OCI-LY7 (cell line): ENCODE results near the gene SFSWAP. TPM values are rescaled to one million over a fixed set of nuclear protein-coding genes. Genes with fewer than 3 reads are reported as not detected.

Source experiments
- BruUV-seq: library from RNA; stranded (reverse); fragments of 400-500 nt; replicated peaks from 2 replicates; lab custom pipeline; 2021; lab: Mats Ljungman, UMichigan
- CTCF ChIA-PET: fragments of 300-600 bp; sonication (Branson Sonifier 250); formaldehyde crosslinking; loops from one replicate; lab custom pipeline; 2022; ENCODE audit warnings: antibody characterized with exemption; ENCODE audit not compliant: unreplicated experiment; lab: Charles Lee
- POLR2A ChIA-PET: fragments of 300-600 bp; sonication (Branson Sonifier 250); formaldehyde crosslinking; loops from one replicate; lab custom pipeline; 2022; ENCODE audit warnings: antibody characterized with exemption; lab: Charles Lee
- DNase-seq: peaks from one replicate; pipeline ENCODE4 v3.0.0-alpha.2; 2015; ENCODE audit warnings: low spot score
- H2AFZ ChIP-seq: fragments of 200-600 bp; sonication (generic), shearing (Covaris generic); 2 replicates; pipeline ENCODE4 v1.6.1; 2014; ENCODE audit warnings: mild to moderate bottlenecking, antibody characterized with exemption, low read length, moderate library complexity
- H3K27ac ChIP-seq: fragments of 200-600 bp; sonication (generic); 2 replicates; pipeline ENCODE4 v1.5.1; 2014; ENCODE audit warnings: mixed run types, low read depth, mild to moderate bottlenecking, moderate library complexity, low read length, inconsistent platforms; ENCODE audit not compliant: poor library complexity, severe bottlenecking
- H3K36me3 ChIP-seq: fragments of 200-600 bp; sonication (generic); 2 replicates; pipeline ENCODE4 v1.6.1; 2014; ENCODE audit warnings: mild to moderate bottlenecking, antibody characterized with exemption, low read length, moderate library complexity, mixed read lengths; ENCODE audit not compliant: insufficient read depth
- H3K4me1 ChIP-seq: fragments of 200-600 bp; sonication (generic); 2 replicates; pipeline ENCODE4 v1.5.1; 2014; ENCODE audit warnings: mild to moderate bottlenecking, low read length; ENCODE audit not compliant: insufficient read depth, poor library complexity, severe bottlenecking
- H3K4me2 ChIP-seq: fragments of 200-600 bp; sonication (generic); 2 replicates; pipeline ENCODE4 v1.6.1; 2014; ENCODE audit warnings: mild to moderate bottlenecking, low read length
- H3K4me3 ChIP-seq: fragments of 200-600 bp; sonication (generic); 2 replicates; pipeline ENCODE4 v1.5.1; 2014; ENCODE audit warnings: mild to moderate bottlenecking, low read depth, low read length; ENCODE audit not compliant: poor library complexity, severe bottlenecking
- H3K79me2 ChIP-seq: fragments of 200-600 bp; sonication (generic); 2 replicates; pipeline ENCODE4 v1.6.1; 2016; ENCODE audit warnings: low read depth, mild to moderate bottlenecking, low read length, moderate library complexity, mixed read lengths; ENCODE audit not compliant: insufficient read depth
- H3K9me2 ChIP-seq: fragments of 200-600 bp; sonication (generic); 2 replicates; pipeline ENCODE4 v1.6.1; 2016; ENCODE audit warnings: mild to moderate bottlenecking, low read length, mixed read lengths; ENCODE audit not compliant: insufficient read depth
- H3K9me3 ChIP-seq: fragments of 200-600 bp; sonication (generic); 2 replicates; pipeline ENCODE4 v1.6.1; 2014; ENCODE audit warnings: mild to moderate bottlenecking, mixed run types, low read length, mixed read lengths
- H4K20me1 ChIP-seq: fragments of 200-600 bp; sonication (generic); 2 replicates; pipeline ENCODE4 v1.6.1; 2014; ENCODE audit warnings: mild to moderate bottlenecking, antibody characterized with exemption, low read length, moderate library complexity, mixed read lengths; ENCODE audit not compliant: insufficient read depth
- CTCF ChIP-seq: fragments of 200-600 bp; sonication (generic); conservative IDR thresholded peaks from 2 replicates; pipeline ENCODE4 v1.5.1; 2014; ENCODE audit warnings: mild to moderate bottlenecking, antibody characterized with exemption, low read length, moderate library complexity, mixed read lengths
- EZH2phosphoT487 ChIP-seq: fragments of 200-600 bp; sonication (generic); IDR thresholded peaks from 2 replicates; pipeline ENCODE4 v1.6.1; 2018; ENCODE audit warnings: low read depth, borderline replicate concordance, mild to moderate bottlenecking, mixed run types, antibody characterized with exemption, low read length, moderate library complexity, mixed read lengths
- intact Hi-C: fragments of 100-400 bp; cut with micrococcal nuclease; formaldehyde crosslinking; loops from one replicate; pipeline ENCODE4 v1.10.0; 2022; ENCODE audit not compliant: unreplicated experiment
- total RNA-seq, 2 experiments: library from RNA; depleted of rRNA in 1 of 2; stranded (reverse); fragments of >200 nt in 1 of 2; shearing (Covaris generic) in 1 of 2; gene quantifications; 2 replicates each; pipeline ENCODE4 v1.2.3, GENCODE V29; 2014 to 2022

The SFSWAP gene
- total RNA-seq, 2 experiments from 2014 or later = 54.0 to 87.1 TPM

- no TSS peak for BruUV-seq
- CTCF ChIA-PET = no interaction called here
- Histone ChIP-seq H3K4me2 (no peak overlapping the region), H3K4me1 (no peaks in the 10 kb centered on the region), H2AFZ (no peak overlapping the region), H3K27ac (no peak overlapping the region), H3K9me2 (no peaks in the 10 kb centered on the region), H3K79me2 (no peaks in the 10 kb centered on the region), H4K20me1 (no peaks in the 10 kb centered on the region), H3K4me3 (no peak overlapping the region), H3K36me3 (no peaks in the 10 kb centered on the region), H3K9me3 (peaks cover 16% of the 10 kb centered on the region; the same call in 1 of the 2 replicates)
- intact Hi-C loops = no loop called here
- no peak for DNase-seq
- POLR2A ChIA-PET = no interaction called here
- TF ChIP-seq EZH2phosphoT487 (no peak), CTCF (no peak)
Measured at GRCh38 chr12:131817241-131817640, 106.4 kb downstream of the SFSWAP start.

GRCh38 chr12:131818821-131819585 lies 108.1 kb downstream of the SFSWAP start:
- Histone ChIP-seq H3K27ac (no peak overlapping the region), H3K36me3 (no peaks in the 10 kb centered on the region), H4K20me1 (no peaks in the 10 kb centered on the region), H3K9me3 (0 out of 2 replicates have a peak, but pooled peaks cover 3% of the 10 kb centered on the region), H2AFZ (no peak overlapping the region), H3K79me2 (no peaks in the 10 kb centered on the region), H3K9me2 (no peaks in the 10 kb centered on the region), H3K4me1 (no peaks in the 10 kb centered on the region), H3K4me3 (no peak overlapping the region), H3K4me2 (no peak overlapping the region)
- TF ChIP-seq EZH2phosphoT487 (no peak), CTCF (no peak)
- POLR2A ChIA-PET = interaction anchor here (0.7 kb wide), 1 partner anchor 195 kb away, joined by 4 read pairs; no protein-coding TSS in a partner anchor
- CTCF ChIA-PET = no interaction called here
- no peak for DNase-seq
- intact Hi-C loops = no loop called here
- no TSS peak for BruUV-seq

GRCh38 chr12:131824450-131824849 lies 113.6 kb downstream of the SFSWAP start:
- Histone ChIP-seq H3K9me3 (no peaks in the 10 kb centered on the region), H3K4me3 (no peak overlapping the region), H3K4me1 (no peaks in the 10 kb centered on the region), H4K20me1 (no peaks in the 10 kb centered on the region), H3K36me3 (no peaks in the 10 kb centered on the region), H2AFZ (no peak overlapping the region), H3K27ac (no peak overlapping the region), H3K79me2 (no peaks in the 10 kb centered on the region), H3K9me2 (no peaks in the 10 kb centered on the region), H3K4me2 (no peak overlapping the region)
- no peak for DNase-seq
- TF ChIP-seq CTCF (no peak), EZH2phosphoT487 (no peak)
- ChIA-PET POLR2A (no interaction called here), CTCF (no interaction called here)
- no TSS peak for BruUV-seq
- intact Hi-C loops = no loop called here
